Myocyte (in vitro differentiated cells): ENCODE data around the gene DUSP22. TPM values are rescaled to one million over a fixed set of nuclear protein-coding genes. Genes with fewer than 3 reads are reported as not detected.

Experiments
- DNase-seq: peaks from one replicate; pipeline ENCODE4 v3.0.0-alpha.2; 2012; ENCODE audit warnings: low read depth
- total RNA-seq: library from RNA; depleted of rRNA; stranded (reverse); fragments of >200 nt; gene quantifications from 2 replicates; pipeline ENCODE4 v1.2.3, GENCODE V29; 2014

Gene DUSP22
- total RNA-seq, 1 donor from 2014 or later: 46.4 TPM

DNA sequence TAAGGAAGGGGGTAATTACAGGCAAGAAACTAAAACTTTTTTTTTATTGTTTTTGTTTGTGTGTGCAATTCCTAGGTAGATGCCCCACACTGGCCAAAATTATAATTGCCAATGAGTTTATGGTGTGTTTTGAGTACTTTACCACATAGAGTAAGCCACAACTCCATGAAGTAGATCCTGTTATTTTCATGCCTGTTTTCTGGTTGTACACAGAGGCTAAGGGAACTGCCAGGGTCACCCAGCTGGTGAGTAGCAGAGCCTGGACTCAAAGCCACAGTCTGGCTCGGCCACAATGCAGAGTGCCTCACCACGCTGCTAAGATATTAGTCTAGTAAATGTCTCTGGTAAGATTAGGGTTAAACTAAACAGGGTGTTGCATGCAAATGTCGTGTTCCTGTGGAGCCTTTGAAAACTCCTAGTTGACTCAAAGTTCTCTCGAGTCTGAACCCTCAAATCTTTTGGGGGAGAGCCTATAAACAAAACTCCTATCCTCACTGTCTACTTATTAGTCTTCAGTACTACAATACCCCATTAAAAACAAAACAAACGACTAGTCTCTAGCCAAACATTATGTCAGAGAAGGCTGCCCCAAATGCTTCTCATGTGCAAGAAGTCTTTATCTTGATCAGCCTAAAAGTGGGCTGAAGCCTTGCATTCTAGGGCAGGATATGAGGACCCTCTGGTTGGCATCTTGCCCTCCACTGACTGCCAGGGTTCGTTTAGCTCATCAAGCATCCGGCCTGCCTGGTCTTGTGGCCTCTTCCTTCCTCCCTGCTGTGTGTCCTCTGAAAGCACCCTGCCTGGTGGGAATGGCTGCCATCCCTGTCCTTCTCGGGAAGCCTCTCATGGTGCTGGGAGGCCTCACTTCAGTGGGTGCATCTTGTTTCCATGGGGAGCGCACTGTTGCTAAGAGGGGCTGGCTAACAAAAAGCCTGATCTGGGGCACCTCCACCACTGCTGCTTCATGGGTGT lies 4.2 kb downstream of the DUSP22 start:
- peak; percentile 47 for DNase-seq

- DNase-seq: no peak
Measured at GRCh38 chr6:297571-298232, 5.4 kb downstream of the DUSP22 start.

DNA sequence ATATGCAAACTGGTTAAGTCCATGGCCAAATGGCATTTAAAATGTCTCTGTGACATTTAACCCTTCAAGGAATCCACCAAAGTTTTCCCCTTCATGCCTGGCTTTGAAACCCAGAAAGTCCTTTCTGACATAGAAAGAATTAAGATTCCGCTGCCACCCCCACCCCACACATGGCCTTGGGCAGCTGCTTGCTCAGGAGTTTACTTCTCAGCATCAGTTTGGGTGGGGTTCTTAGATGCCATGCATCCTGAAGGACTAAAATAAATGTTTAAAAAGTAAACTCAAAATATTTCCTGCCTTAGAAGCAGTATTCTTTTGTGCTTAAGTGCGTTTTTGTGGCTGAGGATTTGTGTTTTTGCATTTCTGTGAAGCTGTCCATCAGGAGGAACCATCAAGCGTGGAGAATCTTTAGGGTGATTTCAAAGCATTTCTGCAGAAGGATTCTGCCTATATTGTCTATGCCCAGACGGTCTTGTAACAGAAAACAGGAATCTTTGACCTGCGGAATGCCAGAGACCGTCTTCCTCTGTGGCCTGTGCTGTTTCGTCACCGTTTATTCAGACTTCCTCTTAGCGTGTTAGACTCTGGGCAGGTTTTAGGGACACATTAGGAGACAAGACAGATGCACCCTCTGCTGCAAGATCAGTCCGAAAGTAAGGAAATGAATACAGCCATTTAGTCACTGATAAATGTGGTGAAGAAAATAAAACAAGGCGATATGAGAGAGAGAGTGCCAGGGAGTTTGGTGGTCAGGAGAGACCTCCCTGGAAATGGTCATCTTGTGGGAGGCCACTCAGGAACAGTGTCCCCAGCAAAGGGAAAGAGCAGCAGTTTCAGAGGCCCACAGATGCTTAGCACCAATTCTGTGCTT lies 6.2 kb downstream of the DUSP22 start:
- no peak for DNase-seq

- no peak for DNase-seq
Measured at GRCh38 chr6:299104-299980, 7.1 kb downstream of the DUSP22 start.

- no peak for DNase-seq
Measured at GRCh38 chr6:300026-300425, 7.7 kb downstream of the DUSP22 start.

DNA sequence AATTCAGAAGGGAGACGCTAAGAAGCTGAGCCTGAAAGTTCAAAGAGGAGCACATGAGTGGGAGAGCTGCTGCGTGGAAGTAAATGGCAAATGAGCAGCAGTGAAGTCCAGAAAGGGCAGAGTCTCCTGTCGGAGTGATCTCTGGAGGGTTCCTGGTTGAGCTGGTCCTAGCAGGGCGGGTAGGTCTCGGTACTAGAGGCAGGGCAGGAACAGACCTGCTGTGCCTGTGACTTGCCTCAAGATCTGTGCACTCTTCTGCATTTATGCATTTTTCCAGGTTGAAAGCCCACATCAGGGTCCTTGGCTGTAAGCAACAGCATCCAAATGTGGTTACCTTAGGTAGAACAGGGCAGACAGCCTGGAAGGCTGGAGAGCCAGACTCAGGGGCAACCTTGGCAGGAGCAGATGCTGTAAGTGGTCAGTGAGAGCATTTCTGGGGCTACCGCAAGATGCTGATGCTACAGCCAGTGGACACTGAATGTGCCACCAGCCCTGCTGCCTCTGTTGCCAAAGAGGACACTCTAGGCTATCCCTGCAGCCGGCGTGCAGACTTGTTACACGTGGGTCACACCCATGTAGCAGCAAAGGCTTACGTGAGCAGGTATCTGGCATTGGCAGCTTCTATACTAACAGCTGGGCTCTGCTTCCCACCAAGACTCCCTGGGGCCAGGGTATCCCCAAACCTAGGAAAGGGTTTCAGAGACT lies 8.4 kb downstream of the DUSP22 start:
- no peak for DNase-seq

DNA sequence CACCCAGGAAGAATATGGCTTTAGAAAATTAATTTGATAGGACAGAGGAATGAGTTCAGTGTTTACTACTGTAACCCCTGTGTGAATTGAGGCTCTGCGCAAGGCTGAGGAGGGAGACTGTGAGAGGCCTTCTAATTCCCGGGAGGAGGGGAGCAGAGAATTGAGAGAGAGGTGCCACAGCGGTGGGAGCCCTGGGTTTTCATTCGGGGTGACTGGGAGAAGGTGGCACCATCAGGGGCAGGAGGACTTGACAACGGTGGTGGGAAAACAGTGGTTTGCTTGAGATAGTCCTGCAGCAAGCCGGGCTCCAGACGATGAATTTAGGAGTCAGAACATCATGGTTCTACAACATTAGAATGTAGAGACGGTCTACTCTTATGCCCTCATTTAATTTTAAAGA lies 9.2 kb downstream of the DUSP22 start:
- DNase-seq: no peak

GRCh38 chr6:301929-302705 lies 9.8 kb downstream of the DUSP22 start:
- DNase-seq: no peak

GRCh38 chr6:302760-303159 lies 10.5 kb downstream of the DUSP22 start:
- no peak for DNase-seq

GRCh38 chr6:303263-303662 lies 11.0 kb downstream of the DUSP22 start:
- no peak for DNase-seq

DNA sequence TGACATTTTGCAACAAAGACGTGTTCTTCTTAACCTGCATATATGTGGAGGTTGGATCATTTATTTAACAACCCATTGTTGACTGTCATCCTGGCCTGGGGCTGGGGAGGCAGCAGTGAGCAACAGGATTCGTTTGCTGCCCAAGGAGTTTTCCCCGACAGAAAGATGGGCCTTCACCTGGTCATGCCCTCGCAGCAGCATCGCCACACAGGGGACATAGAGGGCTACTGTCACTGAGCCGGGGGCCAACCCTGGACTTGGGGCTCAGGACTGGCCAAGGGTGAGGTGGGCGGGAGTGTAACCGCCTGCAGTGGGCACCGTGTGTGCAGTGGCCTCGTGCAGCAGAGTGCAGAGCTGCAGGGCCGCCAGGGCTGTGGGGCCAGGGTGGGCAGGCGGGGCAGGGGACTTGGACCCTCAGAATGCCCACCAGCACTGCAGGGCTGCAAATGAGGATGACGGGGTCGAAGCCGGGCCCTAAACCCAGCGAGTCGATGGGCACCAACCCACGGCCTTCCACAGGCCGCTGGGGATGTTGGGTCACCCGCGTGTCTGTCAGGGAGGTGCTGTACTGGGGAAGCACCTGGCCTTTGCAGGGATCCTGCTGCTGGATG lies 11.8 kb downstream of the DUSP22 start:
- no peak for DNase-seq

DNA sequence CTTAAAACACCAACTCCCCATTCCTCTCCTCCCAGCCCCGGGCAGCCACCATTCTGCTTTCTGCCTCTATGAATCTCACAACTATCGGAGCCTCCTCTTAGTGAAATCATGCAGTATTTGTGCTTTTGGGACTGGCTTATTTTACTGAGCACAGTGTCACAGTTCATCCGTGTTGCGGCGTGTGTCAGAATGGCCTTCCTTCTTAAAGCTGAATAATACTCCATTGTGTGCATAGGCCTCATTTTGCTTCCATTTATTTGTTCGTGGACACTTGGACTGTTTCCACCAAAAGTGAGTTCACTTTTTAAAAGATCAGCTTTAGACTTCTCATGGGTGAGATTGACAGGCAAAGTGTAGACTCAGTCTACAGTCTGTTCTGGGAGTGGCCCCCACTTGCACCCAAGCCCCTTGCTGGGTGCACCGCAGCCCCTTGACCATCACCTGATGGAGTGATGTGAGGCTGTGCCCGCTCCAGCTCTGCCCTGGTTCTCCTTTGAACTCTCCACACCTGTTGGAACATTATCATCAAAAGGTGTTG lies 12.6 kb downstream of the DUSP22 start:
- DNase-seq: no peak

DNA sequence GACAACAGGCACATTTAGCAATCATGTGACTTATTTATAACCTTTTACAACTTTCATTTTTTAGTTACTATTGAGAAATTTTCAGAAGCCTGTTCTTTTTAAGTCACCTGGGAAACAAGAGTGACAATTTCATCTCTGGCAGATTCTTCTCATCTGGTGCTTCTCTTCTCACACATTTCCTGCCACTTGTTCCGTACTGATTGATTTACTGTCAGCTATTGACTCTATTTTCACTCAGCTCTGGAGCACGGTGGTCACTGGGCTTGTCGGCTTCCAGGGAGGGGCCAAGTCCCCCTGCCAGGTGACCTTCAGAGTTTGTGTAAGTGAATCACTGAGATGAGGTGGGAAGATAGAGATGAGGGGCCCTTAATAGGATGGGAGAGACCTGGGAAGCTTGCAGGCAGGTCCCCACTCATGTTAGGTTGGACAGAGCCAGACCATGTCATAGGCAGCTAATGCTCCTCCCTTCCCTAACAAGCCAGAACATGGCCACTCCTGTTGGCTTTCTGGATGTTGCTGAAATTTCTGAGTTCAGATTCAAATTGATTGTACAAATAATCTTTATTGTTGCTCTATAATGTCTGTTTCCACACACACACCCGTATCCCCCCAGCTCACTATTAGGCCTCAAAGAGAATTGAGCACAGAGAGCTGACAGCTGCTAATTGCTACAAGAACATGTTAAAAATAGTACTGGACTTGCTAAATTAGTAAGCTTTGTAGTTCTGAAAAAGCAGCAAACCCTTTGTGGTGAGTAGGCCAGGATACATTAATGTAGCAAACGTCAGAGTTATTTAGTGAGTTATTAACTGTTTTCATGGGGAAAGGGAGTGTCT lies 13.3 kb downstream of the DUSP22 start:
- peak; percentile 24 for DNase-seq

- no peak for DNase-seq
Measured at GRCh38 chr6:306641-307061, 14.4 kb downstream of the DUSP22 start.

DNA sequence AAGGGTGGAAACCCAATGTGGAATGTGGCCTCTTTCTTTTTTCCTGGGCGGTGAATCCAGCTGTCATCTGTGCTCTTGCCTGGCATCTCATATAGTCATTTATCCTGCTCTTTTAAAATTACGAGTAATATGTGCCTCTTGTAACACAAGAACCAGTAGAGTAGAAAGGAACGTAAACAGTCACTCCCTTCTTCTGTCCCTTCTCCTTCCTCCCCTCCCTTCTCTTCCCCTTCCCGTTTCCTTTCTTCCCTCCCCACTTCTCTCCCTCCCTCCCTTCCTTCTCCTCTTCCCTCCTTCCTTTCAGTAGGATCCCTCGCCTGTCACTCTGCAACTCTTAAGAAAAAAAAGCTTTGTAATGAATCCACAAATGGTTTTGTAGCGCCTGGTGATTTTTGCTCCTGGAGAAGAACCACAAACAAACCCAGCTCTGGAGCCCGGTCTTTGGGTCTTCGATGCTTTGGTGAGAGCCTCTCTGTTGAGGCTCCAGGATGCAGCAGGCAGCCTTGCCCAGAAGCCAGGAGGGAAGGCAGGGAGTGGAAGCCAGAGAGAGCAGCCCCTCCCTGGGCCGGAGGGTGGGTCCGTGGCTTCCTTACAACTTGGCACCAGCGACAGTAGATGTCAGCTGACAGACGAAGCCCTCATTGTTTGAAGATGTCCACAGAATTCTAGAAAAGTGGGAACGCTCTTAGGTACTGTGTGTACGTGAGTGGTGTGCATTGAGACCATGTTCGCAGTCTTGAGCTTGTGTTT lies 15.0 kb downstream of the DUSP22 start:
- DNase-seq: peak; percentile 55

GRCh38 chr6:307874-308273 lies 15.6 kb downstream of the DUSP22 start:
- no peak for DNase-seq

DNA sequence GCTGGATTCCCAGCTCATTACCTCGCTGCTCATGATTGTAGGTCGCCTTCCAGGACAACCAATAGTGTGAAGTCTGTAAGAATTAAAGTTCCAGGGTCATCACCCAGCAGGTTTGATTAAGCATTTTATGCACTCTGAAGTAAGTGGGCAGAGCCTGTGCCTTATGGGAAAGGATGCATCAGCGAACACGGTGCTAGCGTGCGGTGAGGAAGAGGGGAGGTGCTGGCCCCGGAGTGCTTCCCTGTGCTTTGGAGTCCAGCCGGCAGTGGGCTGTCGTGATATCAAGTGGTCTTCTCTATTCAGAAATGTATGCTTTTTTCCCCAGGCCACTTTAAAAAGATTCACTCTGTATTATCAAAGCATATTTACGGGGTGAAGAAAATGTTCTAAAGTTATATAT lies 16.0 kb downstream of the DUSP22 start:
- no peak for DNase-seq
